HEK293T (cell line): ENCODE results near the gene KCNMA1.

ENCODE experiments used
- CTCF ChIA-PET: fragments of 350-600 bp; formaldehyde crosslinking; extraction: SDS; loops from one replicate; lab custom pipeline; 2021; ENCODE audit warnings: antibody characterized with exemption, inconsistent platforms; lab: Yijun Ruan, JAX
- POLR2A ChIA-PET: fragments of 350-600 bp; formaldehyde crosslinking; extraction: SDS; loops from one replicate; lab custom pipeline; 2020; ENCODE audit warnings: antibody characterized with exemption, inconsistent platforms; lab: Yijun Ruan, JAX
- DNase-seq: peaks from one replicate; pipeline ENCODE4 v3.0.0; 2012; ENCODE audit warnings: mixed read lengths; ENCODE audit errors: extremely low spot score
- ARNT ChIP-seq: fragments of 450-650 bp; IDR thresholded peaks from 2 replicates; pipeline ENCODE4 v1.6.1; 2017; ENCODE audit warnings: mild to moderate bottlenecking
- BHLHE40 ChIP-seq: fragments of 450-650 bp; IDR thresholded peaks from 2 replicates; pipeline ENCODE4 v1.6.1; 2016; ENCODE audit warnings: mild to moderate bottlenecking, moderate library complexity, borderline replicate concordance
- CTBP1 ChIP-seq: fragments of 450-650 bp; IDR thresholded peaks from 2 replicates; pipeline ENCODE4 v1.6.1; 2016; ENCODE audit warnings: borderline replicate concordance
- ELF4 ChIP-seq: fragments of 450-650 bp; IDR thresholded peaks from 2 replicates; pipeline ENCODE4 v1.6.1; 2017; ENCODE audit warnings: antibody characterized with exemption
- FOXA1 ChIP-seq: fragments of 450-650 bp; IDR thresholded peaks from 2 replicates; pipeline ENCODE4 v1.6.1; 2016; ENCODE audit warnings: mild to moderate bottlenecking
- FOXK2 ChIP-seq: fragments of 450-650 bp; IDR thresholded peaks from 2 replicates; pipeline ENCODE4 v1.6.1; 2016; ENCODE audit warnings: mild to moderate bottlenecking
- FOXM1 ChIP-seq: fragments of 450-650 bp; IDR thresholded peaks from 2 replicates; pipeline ENCODE4 v1.6.1; 2017; ENCODE audit warnings: mild to moderate bottlenecking, borderline replicate concordance
- HDGF ChIP-seq: fragments of 450-650 bp; IDR thresholded peaks from 2 replicates; pipeline ENCODE4 v1.6.1; 2017; ENCODE audit warnings: antibody characterized with exemption, borderline replicate concordance
- L3MBTL2 ChIP-seq: fragments of 450-650 bp; conservative IDR thresholded peaks from 2 replicates; pipeline ENCODE4 v1.6.1; 2016; ENCODE audit warnings: mild to moderate bottlenecking
- LEF1 ChIP-seq: fragments of 450-650 bp; IDR thresholded peaks from 2 replicates; pipeline ENCODE4 v1.6.1; 2017; ENCODE audit warnings: mild to moderate bottlenecking, borderline replicate concordance
- NFRKB ChIP-seq: fragments of 450-650 bp; IDR thresholded peaks from 2 replicates; pipeline ENCODE4 v1.6.1; 2016; ENCODE audit warnings: mild to moderate bottlenecking, moderate library complexity
- PKNOX1 ChIP-seq: fragments of 450-650 bp; IDR thresholded peaks from 2 replicates; pipeline ENCODE4 v1.6.1; 2016
- SP1 ChIP-seq: fragments of 450-650 bp; IDR thresholded peaks from 2 replicates; pipeline ENCODE4 v1.6.1; 2017
- SUZ12 ChIP-seq: fragments of 450-650 bp; IDR thresholded peaks from 2 replicates; pipeline ENCODE4 v1.6.1; 2016; ENCODE audit warnings: mild to moderate bottlenecking
- TARDBP ChIP-seq: fragments of 450-650 bp; IDR thresholded peaks from 2 replicates; pipeline ENCODE4 v1.6.1; 2016
- ZNF384 ChIP-seq: fragments of 450-650 bp; IDR thresholded peaks from 2 replicates; pipeline ENCODE4 v1.6.1; 2016

Gene KCNMA1

GRCh38 chr10:77031531-77032187, 605.9 kb downstream of the KCNMA1 start:
- ChIA-PET CTCF (no interaction called here), POLR2A (no interaction called here)
- DNase-seq, result no peak
- no peak for TF ChIP-seq TARDBP
- no peak for TF ChIP-seq SP1
- TF ChIP-seq LEF1, result no peak
- no peak for TF ChIP-seq HDGF
- TF ChIP-seq L3MBTL2, result no peak
- TF ChIP-seq NFRKB, result no peak

- no peak for DNase-seq
- ChIA-PET POLR2A (no interaction called here), CTCF (no interaction called here)
- no peak for TF ChIP-seq L3MBTL2
- no peak for TF ChIP-seq SUZ12
- no peak for TF ChIP-seq FOXA1
- TF ChIP-seq LEF1, result no peak
- no peak for TF ChIP-seq FOXM1
- no peak for TF ChIP-seq NFRKB
- no peak for TF ChIP-seq BHLHE40
- TF ChIP-seq ELF4, result no peak
- TF ChIP-seq SP1, result no peak
- no peak for TF ChIP-seq ZNF384
- no peak for TF ChIP-seq ARNT
- no peak for TF ChIP-seq TARDBP
- TF ChIP-seq PKNOX1, result no peak
- TF ChIP-seq HDGF, result no peak
- TF ChIP-seq CTBP1, result no peak
- no peak for TF ChIP-seq FOXK2
Observed at GRCh38 chr10:77030974-77031373, 606.6 kb downstream of the KCNMA1 start.

GRCh38 chr10:77029777-77030717, 607.6 kb downstream of the KCNMA1 start:
- ChIA-PET POLR2A (no interaction called here), CTCF (interaction anchor here (0.6 to 2.2 kb wide), 3 partner anchors 8 to 52 kb away, joined by 3 to 8 read pairs (median 3); no protein-coding TSS in a partner anchor)
- DNase-seq, result no peak

GRCh38 chr10:77028042-77028441, 609.6 kb downstream of the KCNMA1 start:
- CTCF ChIA-PET, result interaction anchor here (0.7 to 2.2 kb wide), 3 partner anchors 10 to 652 kb away, joined by 3 to 8 read pairs (median 3); no protein-coding TSS in a partner anchor
- no peak for DNase-seq

More at GRCh38 chr10:77029777-77030717, 607.6 kb downstream of the KCNMA1 start:
- TF ChIP-seq PKNOX1 (no peak), ELF4 (no peak), ZNF384 (no peak), SUZ12 (no peak), L3MBTL2 (no peak), FOXK2 (no peak)

GRCh38 chr10:77027576-77027975, 610.0 kb downstream of the KCNMA1 start:
- ChIA-PET POLR2A (no interaction called here), CTCF (interaction anchor here (0.7 kb wide), 1 partner anchor 652 kb away, joined by 3 read pairs; no protein-coding TSS in a partner anchor)
- TF ChIP-seq FOXA1 (no peak), FOXK2 (no peak), SUZ12 (no peak), ZNF384 (no peak), TARDBP (no peak), NFRKB (no peak), L3MBTL2 (no peak), HDGF (no peak), FOXM1 (no peak), BHLHE40 (no peak), CTBP1 (no peak), SP1 (no peak), LEF1 (no peak), PKNOX1 (no peak), ARNT (no peak)
- DNase-seq, result no peak

More at GRCh38 chr10:77028042-77028441, 609.6 kb downstream of the KCNMA1 start:
- POLR2A ChIA-PET, result no interaction called here
- TF ChIP-seq NFRKB (no peak), TARDBP (no peak), FOXA1 (no peak), ELF4 (no peak), HDGF (no peak), ARNT (no peak), PKNOX1 (no peak), CTBP1 (no peak), SUZ12 (no peak), LEF1 (no peak), BHLHE40 (no peak), L3MBTL2 (no peak), FOXM1 (no peak), FOXK2 (no peak), SP1 (no peak)
